ENCODE measurements around the gene ARHGAP6. TPM values are rescaled to one million over a fixed set of nuclear protein-coding genes. Genes with fewer than 3 reads are reported as not detected.
A peak's percentile ranks its signal among the peaks of the same experiment; 100 is the strongest.

Gene ARHGAP6
- total and polyA plus RNA-seq, 4 donors: 3.8 to 5.8 (median 4.2) TPM

- DNase-seq (ENCODE audit: low read depth in 4 of 6, low spot score in 6 of 6): no peak
- no peaks in the 10 kb centered on the region for H3K4me1 ChIP-seq (ENCODE audit: control insufficient read depth, insufficient read depth, low read length)
- no peaks in the 10 kb centered on the region for H3K27me3 ChIP-seq (ENCODE audit: control insufficient read depth, insufficient read depth, low read length)
- H3K9me3 ChIP-seq (ENCODE audit: control insufficient read depth, insufficient read depth, low read length): no peaks in the 10 kb centered on the region
- WGBS (ENCODE audit: insufficient coverage): no CpG with 5 or more reads among the region's 2 CpGs
- no peaks in the 10 kb centered on the region for H3K36me3 ChIP-seq (ENCODE audit: control insufficient read depth, insufficient read depth, low read length)
- no peak within 1 kb of the TSS for H3K4me3 ChIP-seq (ENCODE audit: low read depth, low read length)
- no peak within 1 kb of the TSS for H3K27ac ChIP-seq (ENCODE audit: low read depth, low read length)
These were observed 372.6 kb downstream of the ARHGAP6 start, which contains the start of gene AMELX for GRCh38 chrX:11293113-11293512. AMELX (plus strand) TSS chrX:11293413; CDS start chrX:11294789, 1,376 bp downstream.

- peak in 1 of 6 donors; percentile 9 for DNase-seq (ENCODE audit: low read depth in 4 of 6, low spot score in 6 of 6)
- Histone ChIP-seq H3K27ac (ENCODE audit: low read depth, low read length) (no peak overlapping the region), H3K9me3 (ENCODE audit: control insufficient read depth, insufficient read depth, low read length) (no peaks in the 10 kb centered on the region), H3K36me3 (ENCODE audit: control insufficient read depth, insufficient read depth, low read length) (no peaks in the 10 kb centered on the region), H3K27me3 (ENCODE audit: control insufficient read depth, insufficient read depth, low read length) (no peaks in the 10 kb centered on the region), H3K4me3 (ENCODE audit: low read depth, low read length) (no peak overlapping the region), H3K4me1 (ENCODE audit: control insufficient read depth, insufficient read depth, low read length) (no peaks in the 10 kb centered on the region)
- WGBS (ENCODE audit: insufficient coverage): 50% methylated on average over 1 of the region's 8 CpGs
These were observed 375.2 kb downstream of the ARHGAP6 start for GRCh38 chrX:11290416-11291102.

- H3K4me1 ChIP-seq (ENCODE audit: control insufficient read depth, insufficient read depth, low read length): no peaks in the 10 kb centered on the region
- DNase-seq (ENCODE audit: low read depth in 4 of 6, low spot score in 6 of 6): no peak
- 55% methylated on average over 1 of the region's 1 CpG for WGBS (ENCODE audit: insufficient coverage)
- no peaks in the 10 kb centered on the region for H3K27me3 ChIP-seq (ENCODE audit: control insufficient read depth, insufficient read depth, low read length)
- H3K4me3 ChIP-seq (ENCODE audit: low read depth, low read length): no peak overlapping the region
- no peaks in the 10 kb centered on the region for H3K36me3 ChIP-seq (ENCODE audit: control insufficient read depth, insufficient read depth, low read length)
- no peak overlapping the region for H3K27ac ChIP-seq (ENCODE audit: low read depth, low read length)
- no peaks in the 10 kb centered on the region for H3K9me3 ChIP-seq (ENCODE audit: control insufficient read depth, insufficient read depth, low read length)
These were observed 378.2 kb downstream of the ARHGAP6 start for GRCh38 chrX:11287505-11287904.

- Histone ChIP-seq H3K27ac (ENCODE audit: low read depth, low read length) (no peak overlapping the region), H3K4me3 (ENCODE audit: low read depth, low read length) (no peak overlapping the region), H3K9me3 (ENCODE audit: control insufficient read depth, insufficient read depth, low read length) (no peaks in the 10 kb centered on the region), H3K36me3 (ENCODE audit: control insufficient read depth, insufficient read depth, low read length) (no peaks in the 10 kb centered on the region), H3K4me1 (ENCODE audit: control insufficient read depth, insufficient read depth, low read length) (no peaks in the 10 kb centered on the region), H3K27me3 (ENCODE audit: control insufficient read depth, insufficient read depth, low read length) (no peaks in the 10 kb centered on the region)
- no CpG with 5 or more reads among the region's 3 CpGs for WGBS (ENCODE audit: insufficient coverage)
- DNase-seq (ENCODE audit: low read depth in 4 of 6, low spot score in 6 of 6): no peak
These were observed 380.1 kb downstream of the ARHGAP6 start for GRCh38 chrX:11285651-11286050.

- H3K36me3 ChIP-seq (ENCODE audit: control insufficient read depth, insufficient read depth, low read length): no peaks in the 10 kb centered on the region
- H3K27ac ChIP-seq (ENCODE audit: low read depth, low read length): no peak overlapping the region
- 56% methylated on average over 1 of the region's 2 CpGs for WGBS (ENCODE audit: insufficient coverage)
- no peaks in the 10 kb centered on the region for H3K9me3 ChIP-seq (ENCODE audit: control insufficient read depth, insufficient read depth, low read length)
- no peaks in the 10 kb centered on the region for H3K4me1 ChIP-seq (ENCODE audit: control insufficient read depth, insufficient read depth, low read length)
- no peak overlapping the region for H3K4me3 ChIP-seq (ENCODE audit: low read depth, low read length)
- no peak for DNase-seq (ENCODE audit: low read depth in 4 of 6, low spot score in 6 of 6)
- H3K27me3 ChIP-seq (ENCODE audit: control insufficient read depth, insufficient read depth, low read length): peaks cover 2% of the 10 kb centered on the region
These were observed 383.7 kb downstream of the ARHGAP6 start for GRCh38 chrX:11282043-11282442.

GRCh38 chrX:11273544-11273943 is 392.2 kb downstream of the ARHGAP6 start:
- no peak overlapping the region for H3K4me3 ChIP-seq (ENCODE audit: low read depth, low read length)
- no peaks in the 10 kb centered on the region for H3K4me1 ChIP-seq (ENCODE audit: control insufficient read depth, insufficient read depth, low read length)
- DNase-seq (ENCODE audit: low read depth in 4 of 6, low spot score in 6 of 6): no peak
- H3K27ac ChIP-seq (ENCODE audit: low read depth, low read length): no peak overlapping the region
- no CpG with 5 or more reads among the region's 1 CpG for WGBS (ENCODE audit: insufficient coverage)
- no peaks in the 10 kb centered on the region for H3K9me3 ChIP-seq (ENCODE audit: control insufficient read depth, insufficient read depth, low read length)
- peaks cover 7% of the 10 kb centered on the region for H3K27me3 ChIP-seq (ENCODE audit: control insufficient read depth, insufficient read depth, low read length)
- H3K36me3 ChIP-seq (ENCODE audit: control insufficient read depth, insufficient read depth, low read length): no peaks in the 10 kb centered on the region

GRCh38 chrX:11272863-11273262 is 392.9 kb downstream of the ARHGAP6 start:
- H3K4me1 ChIP-seq (ENCODE audit: control insufficient read depth, insufficient read depth, low read length): no peaks in the 10 kb centered on the region
- H3K9me3 ChIP-seq (ENCODE audit: control insufficient read depth, insufficient read depth, low read length): no peaks in the 10 kb centered on the region
- H3K27me3 ChIP-seq (ENCODE audit: control insufficient read depth, insufficient read depth, low read length): peaks cover 5% of the 10 kb centered on the region
- WGBS (ENCODE audit: insufficient coverage): 83% methylated on average over 1 of the region's 5 CpGs
- peak in 1 of 6 donors; percentile 7 for DNase-seq (ENCODE audit: low read depth in 4 of 6, low spot score in 6 of 6)
- no peaks in the 10 kb centered on the region for H3K36me3 ChIP-seq (ENCODE audit: control insufficient read depth, insufficient read depth, low read length)
- H3K27ac ChIP-seq (ENCODE audit: low read depth, low read length): no peak overlapping the region
- H3K4me3 ChIP-seq (ENCODE audit: low read depth, low read length): no peak overlapping the region

- Histone ChIP-seq H3K27me3 (ENCODE audit: control insufficient read depth, insufficient read depth, low read length) (peaks cover 6% of the 10 kb centered on the region), H3K36me3 (ENCODE audit: control insufficient read depth, insufficient read depth, low read length) (no peaks in the 10 kb centered on the region), H3K27ac (ENCODE audit: low read depth, low read length) (no peak overlapping the region), H3K9me3 (ENCODE audit: control insufficient read depth, insufficient read depth, low read length) (no peaks in the 10 kb centered on the region), H3K4me3 (ENCODE audit: low read depth, low read length) (no peak overlapping the region), H3K4me1 (ENCODE audit: control insufficient read depth, insufficient read depth, low read length) (no peaks in the 10 kb centered on the region)
- DNase-seq (ENCODE audit: low read depth in 4 of 6, low spot score in 6 of 6): no peak
- 67% methylated on average over 2 of the region's 2 CpGs for WGBS (ENCODE audit: insufficient coverage)
These were observed 393.4 kb downstream of the ARHGAP6 start for GRCh38 chrX:11272290-11272689.

- DNase-seq (ENCODE audit: low read depth in 4 of 6, low spot score in 6 of 6): no peak
- no peak overlapping the region for H3K4me3 ChIP-seq (ENCODE audit: low read depth, low read length)
- peaks cover 5% of the 10 kb centered on the region for H3K27me3 ChIP-seq (ENCODE audit: control insufficient read depth, insufficient read depth, low read length)
- no peak overlapping the region for H3K27ac ChIP-seq (ENCODE audit: low read depth, low read length)
- no peaks in the 10 kb centered on the region for H3K9me3 ChIP-seq (ENCODE audit: control insufficient read depth, insufficient read depth, low read length)
- H3K4me1 ChIP-seq (ENCODE audit: control insufficient read depth, insufficient read depth, low read length): no peaks in the 10 kb centered on the region
- WGBS (ENCODE audit: insufficient coverage): no CpG with 5 or more reads among the region's 3 CpGs
- H3K36me3 ChIP-seq (ENCODE audit: control insufficient read depth, insufficient read depth, low read length): no peaks in the 10 kb centered on the region
These were observed 395.7 kb downstream of the ARHGAP6 start for GRCh38 chrX:11269996-11270395.

- Histone ChIP-seq H3K27ac (ENCODE audit: low read depth, low read length) (no peak overlapping the region), H3K27me3 (ENCODE audit: control insufficient read depth, insufficient read depth, low read length) (peaks cover 5% of the 10 kb centered on the region), H3K4me1 (ENCODE audit: control insufficient read depth, insufficient read depth, low read length) (no peaks in the 10 kb centered on the region), H3K9me3 (ENCODE audit: control insufficient read depth, insufficient read depth, low read length) (no peaks in the 10 kb centered on the region), H3K36me3 (ENCODE audit: control insufficient read depth, insufficient read depth, low read length) (no peaks in the 10 kb centered on the region), H3K4me3 (ENCODE audit: low read depth, low read length) (no peak overlapping the region)
- no CpG with 5 or more reads among the region's 3 CpGs for WGBS (ENCODE audit: insufficient coverage)
- no peak for DNase-seq (ENCODE audit: low read depth in 4 of 6, low spot score in 6 of 6)
These were observed 396.7 kb downstream of the ARHGAP6 start for GRCh38 chrX:11269006-11269405.

All from spinal cord (tissue), 10 donors.